Measurements from ENCODE around the gene ADD2. TPM values are rescaled to one million over a fixed set of nuclear protein-coding genes. Genes with fewer than 3 reads are reported as not detected.

ADD2 gene
- total RNA-seq, 1 experiment from 2014 or later, result 3.5 TPM

DNA sequence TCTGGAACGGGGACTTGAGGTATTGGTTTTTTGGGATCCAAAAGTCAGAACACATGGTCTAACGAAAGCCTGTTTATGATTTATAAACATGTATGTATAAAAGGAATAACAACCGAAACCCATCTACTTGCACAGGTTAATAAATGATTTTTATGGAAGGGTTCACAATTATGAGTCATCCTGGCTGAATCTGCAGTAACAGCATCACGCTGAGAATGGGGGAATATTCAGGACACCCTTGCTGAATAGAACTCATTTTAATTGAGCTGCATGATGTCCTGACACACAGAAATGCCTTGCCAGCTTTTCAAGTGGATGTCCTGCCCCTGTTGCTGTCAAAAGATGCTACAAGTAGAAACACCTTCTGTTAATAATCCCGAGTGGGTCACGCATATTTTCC is 159.6 kb downstream of the ADD2 start:
- no peak for DNase-seq
- no TSS peak for BruUV-seq (replicated peaks)
- no peak overlapping the region for H3K4me2 ChIP-seq
- no peak overlapping the region for H3K4me3 ChIP-seq
- H3K79me2 ChIP-seq (ENCODE audit: low read depth), result no peaks in the 10 kb centered on the region
- H3K9me2 ChIP-seq (ENCODE audit: insufficient read depth), result no peaks in the 10 kb centered on the region
- intact Hi-C loops (cut with micrococcal nuclease; ENCODE audit: unreplicated experiment), result no loop called here
- H4K20me1 ChIP-seq (ENCODE audit: insufficient read depth), result no peaks in the 10 kb centered on the region
- no peaks in the 10 kb centered on the region for H3K4me1 ChIP-seq (replicated peaks; ENCODE audit: insufficient read depth)
- CTCF ChIA-PET, result interaction anchor here (0.6 kb wide), 1 partner anchor 94 kb away, joined by 3 read pairs; no protein-coding TSS in a partner anchor
- POLR2A ChIA-PET (ENCODE audit: unreplicated experiment), result no interaction called here
- H2AFZ ChIP-seq, result no peak overlapping the region
- no peak overlapping the region for H3K27ac ChIP-seq
- H3K9me3 ChIP-seq (ENCODE audit: insufficient read depth, low read depth), result 0 out of 2 replicates have a peak, but pooled peaks cover 4% of the 10 kb centered on the region
- no peaks in the 10 kb centered on the region for H3K36me3 ChIP-seq (ENCODE audit: low read depth)
- H3F3A ChIP-seq (ENCODE audit: insufficient read depth, low read depth), result no peaks in the 10 kb centered on the region
- no peak for TF ChIP-seq EZH2 (IDR thresholded peaks at IDR 0.05; ENCODE audit: low read depth)
- TF ChIP-seq, protein P1, sequence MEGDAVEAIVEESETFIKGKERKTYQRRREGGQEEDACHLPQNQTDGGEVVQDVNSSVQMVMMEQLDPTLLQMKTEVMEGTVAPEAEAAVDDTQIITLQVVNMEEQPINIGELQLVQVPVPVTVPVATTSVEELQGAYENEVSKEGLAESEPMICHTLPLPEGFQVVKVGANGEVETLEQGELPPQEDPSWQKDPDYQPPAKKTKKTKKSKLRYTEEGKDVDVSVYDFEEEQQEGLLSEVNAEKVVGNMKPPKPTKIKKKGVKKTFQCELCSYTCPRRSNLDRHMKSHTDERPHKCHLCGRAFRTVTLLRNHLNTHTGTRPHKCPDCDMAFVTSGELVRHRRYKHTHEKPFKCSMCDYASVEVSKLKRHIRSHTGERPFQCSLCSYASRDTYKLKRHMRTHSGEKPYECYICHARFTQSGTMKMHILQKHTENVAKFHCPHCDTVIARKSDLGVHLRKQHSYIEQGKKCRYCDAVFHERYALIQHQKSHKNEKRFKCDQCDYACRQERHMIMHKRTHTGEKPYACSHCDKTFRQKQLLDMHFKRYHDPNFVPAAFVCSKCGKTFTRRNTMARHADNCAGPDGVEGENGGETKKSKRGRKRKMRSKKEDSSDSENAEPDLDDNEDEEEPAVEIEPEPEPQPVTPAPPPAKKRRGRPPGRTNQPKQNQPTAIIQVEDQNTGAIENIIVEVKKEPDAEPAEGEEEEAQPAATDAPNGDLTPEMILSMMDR (conservative IDR thresholded peaks at IDR 0.05), result no peak
- no peaks in the 10 kb centered on the region for H3K27me3 ChIP-seq (ENCODE audit: insufficient read depth, low read depth)

DNA sequence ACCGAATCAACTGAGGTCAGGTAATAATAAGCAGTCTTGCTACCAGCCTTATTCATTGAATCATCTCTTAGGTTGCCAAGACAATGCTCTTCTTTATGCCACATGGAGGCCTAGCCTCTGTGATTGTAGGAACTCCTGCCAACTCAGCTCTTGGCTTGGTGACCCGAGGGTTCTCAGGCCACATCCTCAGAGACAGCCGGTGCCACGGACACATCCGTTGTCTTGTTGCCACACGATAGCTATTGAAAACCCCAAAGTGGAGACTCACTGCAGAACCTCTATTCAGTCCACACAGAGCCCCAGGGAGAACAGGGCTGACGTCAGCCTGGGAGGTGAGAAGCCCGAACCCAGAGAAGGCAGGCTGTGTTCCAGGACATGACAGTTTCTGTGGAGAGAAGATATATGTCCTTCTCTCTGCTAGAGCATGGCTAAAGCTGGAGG is 160.9 kb downstream of the ADD2 start:
- ChIA-PET POLR2A (ENCODE audit: unreplicated experiment) (no interaction called here), CTCF (no interaction called here)
- H3K36me3 ChIP-seq (ENCODE audit: low read depth), result no peaks in the 10 kb centered on the region
- TF ChIP-seq EZH2 (IDR thresholded peaks at IDR 0.05; ENCODE audit: low read depth), result no peak
- TF ChIP-seq, protein P1 (conservative IDR thresholded peaks at IDR 0.05), result no peak
- no TSS peak for BruUV-seq (replicated peaks)
- H3K27me3 ChIP-seq (ENCODE audit: insufficient read depth, low read depth), result no peaks in the 10 kb centered on the region
- no peak for DNase-seq
- H3K9me2 ChIP-seq (ENCODE audit: insufficient read depth), result no peaks in the 10 kb centered on the region
- intact Hi-C loops (cut with micrococcal nuclease; ENCODE audit: unreplicated experiment), result no loop called here
- no peak overlapping the region for H3K4me2 ChIP-seq
- H2AFZ ChIP-seq, result no peak overlapping the region
- H3K4me1 ChIP-seq (replicated peaks; ENCODE audit: insufficient read depth), result no peaks in the 10 kb centered on the region
- no peak overlapping the region for H3K4me3 ChIP-seq
- H3K9me3 ChIP-seq (ENCODE audit: insufficient read depth, low read depth), result 0 out of 2 replicates have a peak, but pooled peaks cover 4% of the 10 kb centered on the region
- no peaks in the 10 kb centered on the region for H4K20me1 ChIP-seq (ENCODE audit: insufficient read depth)
- no peaks in the 10 kb centered on the region for H3K79me2 ChIP-seq (ENCODE audit: low read depth)
- no peaks in the 10 kb centered on the region for H3F3A ChIP-seq (ENCODE audit: insufficient read depth, low read depth)
- no peak overlapping the region for H3K27ac ChIP-seq

Other genes with a start within 250 kb of the ADD2 start
- 27.7 and 36.4 TPM in 2 replicates for gene TGFA, start 214.4 kb downstream of the ADD2 start, total RNA-seq (2021)
- gene FIGLA, start 22.4 kb upstream of the ADD2 start, total RNA-seq (2021), result not detected in 2 replicates
- gene CLEC4F, start 52.4 kb upstream of the ADD2 start, total RNA-seq (2021), result not detected in 2 replicates
- gene CD207, start 67.6 kb upstream of the ADD2 start, total RNA-seq (2021), result not detected in 2 replicates
- 0.58 TPM in 1 of 2 replicates, not detected in the other for gene VAX2, start 132.4 kb upstream of the ADD2 start, total RNA-seq (2021)
- gene ATP6V1B1, start 167.7 kb upstream of the ADD2 start, total RNA-seq (2021), result 7.8 and 13.9 TPM in 2 replicates
- not detected in 2 replicates for gene ANKRD53, start 210.4 kb upstream of the ADD2 start, total RNA-seq (2021)
- gene TEX261, start 226.7 kb upstream of the ADD2 start, total RNA-seq (2021), result 30.3 and 47.6 TPM in 2 replicates

All from PC-9 (cell line).